HepG2 (cell line): ENCODE data around the gene TPI1. TPM values are rescaled to one million over a fixed set of nuclear protein-coding genes. Genes with fewer than 3 reads are reported as not detected.

ENCODE experiments used
- CEBPG ChIP-seq: IDR thresholded peaks from 2 replicates; pipeline ENCODE4 v1.6.1; 2016
- DR1 ChIP-seq: sonication (generic); formaldehyde crosslinking; IDR thresholded peaks from 2 replicates; pipeline ENCODE4 v1.8.0; 2021; ENCODE audit warnings: mild to moderate bottlenecking, missing genetic modification reagents, inconsistent platforms
- DZIP1 ChIP-seq: sonication (generic); formaldehyde crosslinking; IDR thresholded peaks from 2 replicates; pipeline ENCODE4 v1.5.0; 2020; ENCODE audit warnings: mild to moderate bottlenecking, missing genetic modification reagents
- ETV5 ChIP-seq: IDR thresholded peaks from 2 replicates; pipeline ENCODE4 v1.6.1; 2018; ENCODE audit warnings: missing biosample characterization, missing genetic modification reagents, inconsistent platforms, borderline replicate concordance
- FLYWCH1 ChIP-seq: sonication (generic); formaldehyde crosslinking; IDR thresholded peaks from 2 replicates; pipeline ENCODE4 v1.8.1; 2023; ENCODE audit warnings: mild to moderate bottlenecking, missing genetic modification reagents
- HMGXB4 ChIP-seq, 2 experiments: sonication (generic) in 1 of 2; formaldehyde crosslinking in 1 of 2; IDR thresholded peaks; 2 replicates each; pipeline versions ENCODE4 v1.4.0 to v1.6.1; 2018 to 2020; ENCODE audit warnings: missing genetic modification reagents in 2 of 2, borderline replicate concordance in 1 of 2, low read depth in 1 of 2, mild to moderate bottlenecking in 1 of 2, missing biosample characterization in 1 of 2
- JARID2 ChIP-seq: sonication (generic); formaldehyde crosslinking; IDR thresholded peaks from 2 replicates; pipeline ENCODE4 v1.8.1; 2023; ENCODE audit warnings: missing genetic modification reagents, inconsistent platforms; ENCODE audit not compliant: insufficient replicate concordance
- KLF13 ChIP-seq: sonication (generic); formaldehyde crosslinking; IDR thresholded peaks from 2 replicates; pipeline ENCODE4 v1.4.0; 2020; ENCODE audit warnings: mild to moderate bottlenecking, missing genetic modification reagents
- KLF15 ChIP-seq: sonication (generic); formaldehyde crosslinking; IDR thresholded peaks from 2 replicates; pipeline ENCODE4 v1.8.1; 2023; ENCODE audit warnings: borderline replicate concordance, mild to moderate bottlenecking, inconsistent platforms, missing genetic modification reagents, mixed read lengths
- LRRFIP1 ChIP-seq: sonication (generic); formaldehyde crosslinking; conservative IDR thresholded peaks from 2 replicates; pipeline ENCODE4 v1.4.0; 2020; ENCODE audit warnings: missing genetic modification reagents
- MAX ChIP-seq: IDR thresholded peaks from 2 replicates; pipeline ENCODE4 v1.6.1; 2012; ENCODE audit warnings: inconsistent platforms
- POLR2AphosphoS5 ChIP-seq: IDR thresholded peaks from 2 replicates; pipeline ENCODE4 v1.6.1; 2012; ENCODE audit warnings: low read depth, low read length
- TBX2 ChIP-seq: sonication (generic); formaldehyde crosslinking; IDR thresholded peaks from 2 replicates; pipeline ENCODE4 v1.5.0; 2020; ENCODE audit warnings: missing genetic modification reagents, mild to moderate bottlenecking, borderline replicate concordance
- TEF ChIP-seq: sonication (generic); formaldehyde crosslinking; IDR thresholded peaks from 2 replicates; pipeline ENCODE4 v1.5.0; 2020; ENCODE audit warnings: missing genetic modification reagents
- ZBTB1 ChIP-seq: sonication (generic); formaldehyde crosslinking; IDR thresholded peaks from 2 replicates; pipeline ENCODE4 v1.4.0; 2020; ENCODE audit warnings: missing genetic modification reagents, borderline replicate concordance
- ZBTB43 ChIP-seq: sonication (generic); formaldehyde crosslinking; conservative IDR thresholded peaks from 2 replicates; pipeline ENCODE4 v1.4.0; 2020; ENCODE audit warnings: missing genetic modification reagents
- ZNF383 ChIP-seq: sonication (generic); formaldehyde crosslinking; IDR thresholded peaks from 2 replicates; pipeline ENCODE4 v1.4.0; 2020; ENCODE audit warnings: missing genetic modification reagents, mild to moderate bottlenecking, borderline replicate concordance
- ZNF557 ChIP-seq: sonication (generic); formaldehyde crosslinking; IDR thresholded peaks from 2 replicates; pipeline ENCODE4 v1.4.0; 2020; ENCODE audit warnings: missing genetic modification reagents
- ZNF570 ChIP-seq: sonication (generic); formaldehyde crosslinking; IDR thresholded peaks from 2 replicates; pipeline ENCODE4 v1.4.0; 2020; ENCODE audit warnings: mild to moderate bottlenecking, missing genetic modification reagents, borderline replicate concordance
- ZNF605 ChIP-seq: sonication (generic); formaldehyde crosslinking; IDR thresholded peaks from 2 replicates; pipeline ENCODE4 v1.8.0; 2022; ENCODE audit warnings: mild to moderate bottlenecking, missing genetic modification reagents
- ZSCAN25 ChIP-seq: sonication (generic); formaldehyde crosslinking; IDR thresholded peaks from 2 replicates; pipeline ENCODE4 v1.8.0; 2022; ENCODE audit warnings: mild to moderate bottlenecking, missing genetic modification reagents
- polyA plus RNA-seq, 8 experiments: library from polyadenylated mRNA; depleted of rRNA in 3 of 8; stranded (reverse) in 7 of 8; unstranded in 1 of 8; fragments of >200 nt; fragmentation: Illumina TruSeq in 4 of 8; extraction: Trizol in 4 of 8; gene quantifications; 2 replicates each; pipeline versions ENCODE4 v1.2.1 to v1.2.3, GENCODE V29; 2011 to 2016; ENCODE audit warnings: low read depth in 4 of 8, missing spikeins in 1 of 8, mixed read lengths in 1 of 8; ENCODE audit not compliant: insufficient read depth in 1 of 8
- total RNA-seq, 5 experiments: library from RNA; depleted of rRNA; stranded (reverse); fragments of >200 nt; fragmentation: Illumina TruSeq; extraction: Trizol; gene quantifications; 2 replicates each; pipeline ENCODE4 v1.2.3, GENCODE V29; 2016; ENCODE audit warnings: low read depth in 1 of 5

The TPI1 gene
- total and polyA plus RNA-seq, 2 of the 13 experiments (the other 11 are each of a cell fraction or from before 2014, with no cell fraction given): 945 to 2,535 TPM

- no peak for TF ChIP-seq DZIP1 (CRISPR knock-in tag)
- peak; percentile 10; the same call in 1 of the 2 replicates for TF ChIP-seq ETV5 (CRISPR knock-in tag)
- TF ChIP-seq HMGXB4 (CRISPR knock-in tag; IDR thresholded peaks at IDR 0.05; ENCODE audit: borderline replicate concordance in 1 of 2, low read depth in 1 of 2): 0 out of 4 replicates have a peak, but pooled peaks of 1 of the 2 experiments have one; percentile 22
- no peak for TF ChIP-seq ZNF605 (CRISPR knock-in tag)
- no peak for TF ChIP-seq ZNF557 (CRISPR knock-in tag)
- TF ChIP-seq ZNF383: no peak
- no peak for TF ChIP-seq ZBTB43 (CRISPR knock-in tag)
- TF ChIP-seq TBX2: 0 out of 2 replicates have a peak, but pooled peaks have one; percentile 31
- no peak for TF ChIP-seq LRRFIP1 (CRISPR knock-in tag)
- peak; percentile 82 for TF ChIP-seq MAX
- TF ChIP-seq KLF15 (CRISPR knock-in tag): no peak
- no peak for TF ChIP-seq TEF (CRISPR knock-in tag)
- no peak for TF ChIP-seq CEBPG (CRISPR knock-in tag)
- peak; percentile 83 for TF ChIP-seq ZSCAN25 (CRISPR knock-in tag)
- TF ChIP-seq JARID2 (CRISPR knock-in tag): no peak
- peak; percentile 53; the same call in 1 of the 2 replicates for TF ChIP-seq POLR2AphosphoS5
- no peak for TF ChIP-seq ZNF570 (CRISPR knock-in tag)
- TF ChIP-seq ZBTB1 (CRISPR knock-in tag): no peak
- no peak for TF ChIP-seq FLYWCH1 (CRISPR knock-in tag)
- no peak for TF ChIP-seq DR1 (CRISPR knock-in tag)
- TF ChIP-seq KLF13 (CRISPR knock-in tag): no peak
Measured at GRCh38 chr12:6827437-6827911, 39.9 kb upstream of the TPI1 start (continued).
